Renal pelvis (tissue), 12 donors: ENCODE measurements around the gene ENPP7. TPM values are rescaled to one million over a fixed set of nuclear protein-coding genes. Genes with fewer than 3 reads are reported as not detected.

Experiments used
- DNase-seq: peaks from one replicate; pipeline ENCODE4 v3.0.0-alpha.2; 2013
- long read RNA-seq, 16 experiments: transcript quantifications; one replicate each; lab custom pipeline, GENCODE V29; 2026
- polyA plus RNA-seq, 3 donors: library from polyadenylated mRNA; unstranded; fragments of 120-200 nt; gene quantifications; one replicate each; pipeline ENCODE4 v1.2.1, GENCODE V29; 2013; ENCODE audit not compliant: insufficient read length in 3 of 3

ENPP7 gene, protein sequence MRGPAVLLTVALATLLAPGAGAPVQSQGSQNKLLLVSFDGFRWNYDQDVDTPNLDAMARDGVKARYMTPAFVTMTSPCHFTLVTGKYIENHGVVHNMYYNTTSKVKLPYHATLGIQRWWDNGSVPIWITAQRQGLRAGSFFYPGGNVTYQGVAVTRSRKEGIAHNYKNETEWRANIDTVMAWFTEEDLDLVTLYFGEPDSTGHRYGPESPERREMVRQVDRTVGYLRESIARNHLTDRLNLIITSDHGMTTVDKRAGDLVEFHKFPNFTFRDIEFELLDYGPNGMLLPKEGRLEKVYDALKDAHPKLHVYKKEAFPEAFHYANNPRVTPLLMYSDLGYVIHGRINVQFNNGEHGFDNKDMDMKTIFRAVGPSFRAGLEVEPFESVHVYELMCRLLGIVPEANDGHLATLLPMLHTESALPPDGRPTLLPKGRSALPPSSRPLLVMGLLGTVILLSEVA
- polyA plus RNA-seq = 1 to 10 TPM; 4.3 to 6.1 (median 6.0) TPM
- long read RNA-seq, donor 1, partial matches to known transcripts = 0 of 2 reads
- long read RNA-seq, donor 1, other reads (novel, unspliced or antisense) = 0 of 2 reads
- long read RNA-seq, donor 2, partial matches to known transcripts = 0 of 4 reads
- long read RNA-seq, donor 2, other reads (novel, unspliced or antisense) = 0 of 4 reads
- long read RNA-seq, donor 3 = 0 reads
- long read RNA-seq, donor 4, partial matches to known transcripts = 0 of 5 reads
- long read RNA-seq, donor 4, other reads (novel, unspliced or antisense) = 0 of 5 reads
- long read RNA-seq, donor 5 = 0 reads
- long read RNA-seq, donor 6, partial matches to known transcripts = 0 of 1 reads
- long read RNA-seq, donor 6, other reads (novel, unspliced or antisense) = 0 of 1 reads
- long read RNA-seq, donor 7, partial matches to known transcripts = 6 of 9 reads
- long read RNA-seq, donor 7, other reads (novel, unspliced or antisense) = 0 of 9 reads
- long read RNA-seq, donor 8 = 0 reads
- long read RNA-seq, donor 9, partial matches to known transcripts = 0 of 1 reads
- long read RNA-seq, donor 9, other reads (novel, unspliced or antisense) = 0 of 1 reads
- long read RNA-seq, donor 10, partial matches to known transcripts = 0 of 2 reads
- long read RNA-seq, donor 10, other reads (novel, unspliced or antisense) = 0 of 2 reads
- long read RNA-seq, donor 11 = 0 reads
- long read RNA-seq, donor 12, partial matches to known transcripts = 0 of 2 reads
- long read RNA-seq, donor 12, other reads (novel, unspliced or antisense) = 0 of 2 reads
- long read RNA-seq, donor 13 = 0 reads
- long read RNA-seq, donor 14 = 0 reads
- long read RNA-seq, donor 15 = 0 reads
- long read RNA-seq, donor 16, partial matches to known transcripts = 0 of 2 reads
- long read RNA-seq, donor 16, other reads (novel, unspliced or antisense) = 0 of 2 reads

GRCh38 chr17:79730769-79731483 lies at the start of gene ENPP7:
ENPP7 (plus strand) TSS chr17:79730943; CDS start chr17:79731140, 197 bp downstream.
- DNase-seq = no peak

GRCh38 chr17:79681101-79681621 lies 49.6 kb upstream of the ENPP7 start:
- DNase-seq = no peak

DNA sequence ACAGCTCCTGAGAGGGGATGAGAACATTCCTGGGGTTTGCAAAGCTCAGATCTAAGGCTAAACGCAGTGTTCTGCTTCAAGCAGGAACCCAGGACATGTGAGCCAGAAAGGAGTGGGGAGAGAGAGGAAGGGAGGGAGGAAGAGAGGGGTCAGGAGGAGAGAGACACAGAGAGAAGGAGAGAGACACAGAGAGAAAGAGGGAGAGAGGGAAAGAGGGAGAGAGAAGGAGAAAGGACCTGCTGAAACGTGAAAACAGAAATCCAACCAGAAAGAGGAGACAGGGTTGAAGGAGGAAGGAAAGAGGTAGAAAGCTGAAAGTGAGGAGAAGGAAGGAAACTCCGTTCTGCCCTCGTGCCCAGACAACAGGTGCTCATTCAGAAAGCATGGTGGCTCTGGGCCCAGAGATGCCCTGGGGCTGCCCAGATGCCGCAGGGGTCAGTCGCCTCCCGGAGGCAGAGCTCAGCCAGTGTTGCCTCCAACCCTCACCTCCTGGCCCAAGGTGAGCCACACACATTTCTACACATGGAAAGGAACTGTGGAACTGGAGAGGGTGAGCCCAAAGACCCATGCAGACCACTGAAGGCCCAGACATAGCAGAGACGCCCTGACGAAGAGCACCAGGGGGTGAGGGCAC lies 49.0 kb upstream of the ENPP7 start:
- DNase-seq = no peak

GRCh38 chr17:79683365-79683764 lies 47.4 kb upstream of the ENPP7 start:
- no peak for DNase-seq

DNA sequence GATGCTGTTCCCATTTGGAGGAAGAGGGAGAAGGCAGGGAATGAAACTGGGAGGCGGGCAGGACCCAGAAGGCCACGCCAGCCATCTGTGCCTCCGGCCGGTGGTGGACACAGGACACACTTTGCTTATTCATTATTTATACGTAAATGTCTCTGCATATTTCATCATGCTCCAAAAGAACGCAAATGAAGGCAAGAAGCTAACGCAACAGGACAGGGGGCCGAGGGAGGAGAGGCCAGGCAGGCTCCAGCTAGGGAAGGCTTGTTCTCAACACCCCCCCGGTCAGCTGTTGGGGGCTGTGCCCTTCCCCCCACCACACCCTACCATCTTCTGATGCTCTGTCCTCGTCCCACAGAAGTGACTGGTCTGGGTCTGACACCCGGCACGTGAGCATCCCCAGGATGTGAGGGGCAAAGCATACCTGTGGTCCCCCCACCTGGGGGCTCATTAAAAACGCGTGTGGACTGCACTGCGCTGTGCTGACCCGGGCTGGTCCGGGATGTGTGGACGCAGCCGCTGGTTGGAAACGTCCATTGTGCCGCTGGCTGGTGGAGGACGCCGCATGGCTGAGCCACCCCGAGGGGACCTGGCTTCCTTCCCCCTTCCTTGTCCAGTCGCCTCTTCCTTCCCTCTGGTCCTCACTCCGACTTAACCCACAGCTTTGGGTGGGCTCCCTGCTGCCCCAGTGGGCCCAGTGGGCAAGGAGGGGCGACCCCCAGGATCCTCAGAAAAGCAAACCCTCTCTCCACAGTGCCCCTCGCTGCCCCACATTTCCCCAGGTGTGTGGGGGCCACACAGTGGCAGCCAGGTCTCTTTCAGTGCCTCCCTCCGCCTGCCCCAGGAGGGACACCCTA lies 46.4 kb upstream of the ENPP7 start:
- no peak for DNase-seq

DNA sequence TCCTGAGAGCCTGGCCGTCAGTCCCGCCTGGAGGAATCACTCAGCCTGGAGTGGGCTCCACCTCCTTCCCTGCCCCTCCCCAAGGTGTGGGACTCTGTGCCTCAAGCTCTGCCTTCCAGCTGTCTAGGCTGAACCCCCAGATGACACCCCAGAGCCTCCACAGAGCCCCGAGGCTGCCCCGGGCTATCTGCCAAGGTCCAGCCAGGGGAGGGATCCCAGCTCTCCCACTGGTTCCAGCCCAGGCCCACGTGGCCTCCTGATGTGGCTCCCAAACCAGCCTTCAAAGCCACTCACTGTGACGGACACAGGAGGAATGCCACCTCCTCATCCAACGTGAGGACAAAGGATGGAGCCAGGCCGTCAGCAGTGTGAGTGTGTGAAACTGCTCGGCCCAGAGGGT lies 45.6 kb upstream of the ENPP7 start:
- no peak for DNase-seq

GRCh38 chr17:79686476-79686875 lies 44.3 kb upstream of the ENPP7 start:
- DNase-seq = no peak

GRCh38 chr17:79690466-79690865 lies 40.3 kb upstream of the ENPP7 start:
- DNase-seq = no peak

DNA sequence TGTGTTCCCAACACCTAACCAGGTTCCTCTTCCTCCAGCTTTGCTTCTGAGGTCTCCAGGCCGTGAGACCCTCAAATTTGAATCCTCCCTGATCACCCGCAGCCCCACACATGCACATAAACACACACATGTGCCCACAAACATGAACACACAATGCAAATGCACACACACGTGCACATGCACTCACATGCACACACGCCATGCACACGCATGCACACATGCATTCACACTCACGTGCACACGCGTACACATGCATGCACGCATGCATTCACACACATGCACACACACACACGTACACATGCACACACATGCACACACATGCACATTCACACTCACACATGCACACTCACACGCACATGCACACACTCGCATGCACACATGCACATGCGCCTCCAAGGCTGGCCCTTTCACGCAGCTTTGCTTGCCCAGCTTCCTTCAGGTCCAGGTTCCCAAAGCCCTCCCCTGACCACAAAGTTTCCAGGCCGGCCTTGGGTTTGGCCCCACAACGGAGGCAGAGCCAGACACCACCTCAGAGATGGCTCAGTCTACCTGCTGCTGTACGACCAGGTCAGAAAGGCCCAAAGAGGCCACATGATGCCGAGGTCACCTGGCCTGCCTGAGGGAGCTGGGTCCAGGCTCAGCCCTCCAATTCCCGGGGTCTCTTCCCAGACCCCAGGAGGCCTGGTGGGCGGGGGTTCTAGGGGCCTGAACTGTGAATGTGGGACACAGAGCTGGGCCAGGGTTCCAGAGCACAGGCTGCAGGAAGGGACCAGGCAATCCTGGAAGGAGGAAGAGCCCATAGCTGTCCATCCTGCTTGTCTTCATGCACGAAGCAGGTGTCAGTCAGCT lies 39.5 kb upstream of the ENPP7 start:
- no peak for DNase-seq

DNA sequence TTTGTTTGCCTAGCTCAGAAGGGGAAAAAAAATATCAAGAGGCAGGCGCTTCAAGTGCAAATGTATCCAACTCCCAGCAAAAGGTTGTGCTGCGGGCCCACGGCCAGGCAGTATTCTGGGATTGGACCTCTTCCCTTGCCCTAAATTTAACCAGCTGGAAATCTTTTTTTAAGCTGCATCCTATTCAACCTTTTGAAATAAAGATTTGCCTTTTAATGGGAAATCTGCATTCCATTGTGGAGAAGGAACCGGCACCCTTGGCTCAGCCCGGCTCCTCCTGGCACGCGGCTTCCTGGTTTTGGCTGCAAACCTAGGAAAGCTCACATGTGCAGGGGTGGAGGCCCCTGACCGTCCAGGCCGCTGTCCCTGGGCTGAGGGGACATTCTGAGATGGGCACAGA lies 38.8 kb upstream of the ENPP7 start:
- DNase-seq = no peak

GRCh38 chr17:79693419-79693818 lies 37.3 kb upstream of the ENPP7 start:
- DNase-seq = no peak

- no peak for DNase-seq
These were observed 35.4 kb upstream of the ENPP7 start for GRCh38 chr17:79695293-79695790.

DNA sequence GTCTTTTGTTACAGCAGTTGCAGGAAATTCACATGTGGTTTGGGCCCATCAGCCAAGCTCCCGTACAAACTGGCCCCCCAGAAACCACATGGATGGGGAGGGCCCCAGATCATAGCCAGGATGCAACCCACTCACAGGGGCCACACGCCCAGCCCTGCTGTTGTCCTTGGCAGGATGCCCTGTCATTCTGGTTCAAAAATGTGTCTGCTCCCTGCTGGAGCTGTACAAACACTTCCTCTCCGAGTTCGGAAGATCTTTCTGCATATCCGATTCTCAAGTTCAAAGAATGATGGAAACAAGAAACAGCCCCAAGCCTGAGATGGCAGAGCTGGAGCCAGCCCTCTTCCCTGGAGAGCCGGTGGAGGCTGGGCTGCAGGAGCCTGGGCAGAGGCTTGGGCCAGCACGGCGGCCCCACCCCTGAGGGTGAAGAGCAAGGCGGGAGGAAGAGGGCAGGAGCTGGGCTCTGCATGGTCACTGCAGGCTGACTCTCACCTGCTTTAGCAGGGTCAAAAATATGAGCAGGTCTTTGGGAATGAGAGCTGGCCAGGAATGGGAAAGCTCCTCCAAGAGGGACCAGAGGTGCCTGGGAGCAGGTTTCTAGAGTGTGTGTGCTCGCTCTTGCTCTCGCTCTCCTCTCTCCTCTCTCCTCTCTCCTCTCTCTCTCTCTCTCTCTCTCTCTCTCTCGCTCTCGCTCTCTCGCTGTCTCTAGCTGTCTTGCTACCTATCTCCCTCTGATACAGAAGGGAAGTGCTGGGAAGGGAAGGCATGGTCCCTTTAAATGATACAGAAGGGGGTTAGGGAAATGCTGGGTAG lies 34.7 kb upstream of the ENPP7 start:
- DNase-seq = peak; percentile 55

- no peak for DNase-seq
These were observed 34.1 kb upstream of the ENPP7 start for GRCh38 chr17:79696610-79696982.

DNA sequence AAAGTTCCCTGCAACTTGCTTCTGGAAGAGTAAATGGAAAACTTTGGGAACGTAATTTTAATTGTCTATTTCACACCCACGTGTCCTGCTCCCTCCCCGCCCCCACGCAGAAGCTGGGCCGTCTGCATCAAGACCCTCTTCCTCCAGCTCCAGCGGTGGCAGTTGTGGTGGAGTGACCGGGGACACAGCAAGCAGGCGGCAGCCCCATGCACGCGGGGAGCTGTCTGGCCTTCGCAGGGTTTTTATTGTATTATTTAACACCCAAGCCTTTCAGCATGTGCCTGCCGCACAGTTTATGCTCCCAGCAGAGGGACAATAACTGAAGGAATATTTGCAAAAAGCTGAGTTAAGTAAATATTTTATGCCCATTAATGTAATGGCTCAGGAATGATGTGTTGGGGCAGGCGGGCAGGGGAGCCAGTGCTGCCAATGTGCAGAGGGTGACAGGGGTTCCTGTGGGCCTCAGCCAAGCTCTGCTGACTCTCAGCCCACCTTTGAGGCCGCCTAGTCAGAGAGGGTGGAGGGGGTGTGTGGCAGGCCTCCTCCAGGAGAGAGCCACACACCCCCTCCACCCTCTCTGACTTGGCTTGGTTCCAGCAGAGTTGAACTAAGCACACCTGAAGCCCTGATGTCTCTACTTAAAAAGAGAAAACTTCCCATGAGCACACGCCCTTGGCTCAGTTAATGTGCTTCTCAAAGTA lies 32.4 kb upstream of the ENPP7 start:
- no peak for DNase-seq

DNA sequence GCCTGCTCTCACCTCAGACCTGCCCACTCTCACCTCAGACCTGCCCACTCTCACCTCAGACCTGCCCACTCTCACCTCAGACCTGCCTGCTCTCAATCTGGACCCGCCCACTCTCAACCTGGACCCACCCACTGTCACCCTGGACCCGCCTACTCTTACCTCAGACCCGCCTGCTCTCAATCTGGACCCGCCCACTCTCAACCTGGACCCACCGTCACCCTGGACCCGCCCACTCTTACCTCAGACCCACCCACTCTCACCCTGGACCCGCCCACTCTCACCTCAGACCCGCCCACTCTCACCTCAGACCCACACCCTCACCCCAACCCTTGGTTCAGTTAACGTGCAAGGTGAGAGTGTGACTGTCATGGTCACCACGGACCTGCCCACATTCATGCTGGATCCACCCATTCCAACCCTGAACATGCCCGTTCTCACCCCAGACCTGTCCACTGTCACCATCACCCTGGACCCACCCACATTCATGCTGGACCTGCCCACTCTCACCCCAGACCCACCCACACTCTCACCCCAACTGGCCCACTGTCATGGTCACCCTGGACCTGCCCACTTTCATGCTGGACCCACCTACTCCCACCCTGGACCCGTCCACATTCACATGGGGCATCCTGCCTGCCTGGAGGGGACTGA lies 31.2 kb upstream of the ENPP7 start:
- DNase-seq = no peak
